ENCODE results near the gene DIP2C. TPM values are rescaled to one million over a fixed set of nuclear protein-coding genes. Genes with fewer than 3 reads are reported as not detected.

Gene DIP2C
- polyA plus RNA-seq, 1 of the 3 experiments (the other 2 are of a cell fraction): 8.7 TPM

- TF ChIP-seq IRF3 (IDR thresholded peaks at IDR 0.05; ENCODE audit: low read depth, low read length) (no peak), REST (IDR thresholded peaks at IDR 0.05; ENCODE audit: low read depth, low read length) (no peak), USF1 (IDR thresholded peaks at IDR 0.05; ENCODE audit: borderline replicate concordance, low read depth) (no peak; the same call in 1 of the 2 replicates), MXI1 (IDR thresholded peaks at IDR 0.05; ENCODE audit: low read depth, low read length) (peak; percentile 69), RXRA (IDR thresholded peaks at IDR 0.05; ENCODE audit: borderline replicate concordance, low read depth) (no peak), EZH2phosphoT487 (IDR thresholded peaks at IDR 0.05; ENCODE audit: borderline replicate concordance, low read depth) (no peak), MAX (IDR thresholded peaks at IDR 0.05; ENCODE audit: low read depth) (no peak), NFIC (IDR thresholded peaks at IDR 0.05; ENCODE audit: borderline replicate concordance) (no peak), ZBTB33 (IDR thresholded peaks at IDR 0.05; ENCODE audit: borderline replicate concordance, low read depth) (no peak), GATA2 (CRISPR knock-in tag; IDR thresholded peaks at IDR 0.05) (no peak), FOSL2 (IDR thresholded peaks at IDR 0.05; ENCODE audit: borderline replicate concordance, low read depth) (no peak), FOXM1 (IDR thresholded peaks at IDR 0.05; ENCODE audit: low read depth) (no peak), EP300 (IDR thresholded peaks at IDR 0.05; ENCODE audit: borderline replicate concordance in 1 of 2, low read depth in 1 of 2, low read length in 1 of 2) (peak in 1 of 2 experiments; percentile 30; a peak in 1 of 4 replicates), YY1 (IDR thresholded peaks at IDR 0.05; ENCODE audit: low read depth) (no peak), USF2 (IDR thresholded peaks at IDR 0.05; ENCODE audit: borderline replicate concordance, low read depth, low read length) (peak; percentile 34; the same call in 1 of the 2 replicates), RFX5 (IDR thresholded peaks at IDR 0.05; ENCODE audit: low read length) (no peak), NRF1 (IDR thresholded peaks at IDR 0.05; ENCODE audit: low read depth, low read length) (no peak), TCF12 (IDR thresholded peaks at IDR 0.05) (no peak), TEAD4 (IDR thresholded peaks at IDR 0.05; ENCODE audit: borderline replicate concordance, insufficient read depth) (no peak), FOXJ3 (CRISPR knock-in tag; IDR thresholded peaks at IDR 0.05) (no peak)
Measured at GRCh38 chr10:480928-481552, 208.4 kb downstream of the DIP2C start (continued).
